H9 (cell line): ENCODE data around the gene ELMO2. TPM values are rescaled to one million over a fixed set of nuclear protein-coding genes. Genes with fewer than 3 reads are reported as not detected.
A peak's percentile ranks its signal among the peaks of the same experiment; 100 is the strongest.

Experiments
- DNase-seq: peaks from one replicate; pipeline ENCODE4 v3.0.0-alpha.2; 2017
- H2AFZ ChIP-seq: one replicate; pipeline ENCODE4 v1.6.1; 2013; ENCODE audit warnings: mild to moderate bottlenecking, low read length, control low read depth, moderate library complexity
- H2AK5ac ChIP-seq: 2 replicates; pipeline ENCODE4 v1.6.1; 2013; ENCODE audit warnings: low read length, control low read depth, mixed read lengths; ENCODE audit not compliant: insufficient read length
- H2BK120ac ChIP-seq: one replicate; pipeline ENCODE4 v1.6.1; 2013; ENCODE audit warnings: low read depth, mild to moderate bottlenecking, low read length, control low read depth, inconsistent platforms; ENCODE audit not compliant: poor library complexity, severe bottlenecking
- H2BK12ac ChIP-seq: 2 replicates; pipeline ENCODE4 v1.6.1; 2013; ENCODE audit warnings: low read length, control low read depth, mixed read lengths, low read depth; ENCODE audit not compliant: insufficient read length
- H2BK15ac ChIP-seq: 2 replicates; pipeline ENCODE4 v1.6.1; 2013; ENCODE audit warnings: low read depth, low read length, control low read depth
- H2BK20ac ChIP-seq: one replicate; pipeline ENCODE4 v1.6.1; 2013; ENCODE audit warnings: low read depth, mild to moderate bottlenecking, low read length, control low read depth, inconsistent platforms; ENCODE audit not compliant: poor library complexity, severe bottlenecking
- H2BK5ac ChIP-seq: 2 replicates; pipeline ENCODE4 v1.6.1; 2013; ENCODE audit warnings: low read length, control low read depth, mixed read lengths; ENCODE audit not compliant: insufficient read length
- H3K14ac ChIP-seq: 2 replicates; pipeline ENCODE4 v1.6.1; 2013; ENCODE audit warnings: low read length, control low read depth; ENCODE audit not compliant: insufficient read depth
- H3K18ac ChIP-seq: 2 replicates; pipeline ENCODE4 v1.6.1; 2013; ENCODE audit warnings: low read depth, mild to moderate bottlenecking, mixed read lengths, low read length, control low read depth; ENCODE audit not compliant: insufficient read length
- H3K23ac ChIP-seq: 2 replicates; pipeline ENCODE4 v1.6.1; 2013; ENCODE audit warnings: low read length, control low read depth, mixed read lengths, low read depth; ENCODE audit not compliant: insufficient read length
- H3K23me2 ChIP-seq: 2 replicates; pipeline ENCODE4 v1.6.1; 2013; ENCODE audit warnings: low read depth, mild to moderate bottlenecking, mixed read lengths, low read length, control low read depth; ENCODE audit not compliant: insufficient read length, poor library complexity, severe bottlenecking
- H3K27ac ChIP-seq: 2 replicates; pipeline ENCODE4 v1.5.1; 2013; ENCODE audit warnings: low read length, control low read depth, mixed read lengths, low read depth; ENCODE audit not compliant: insufficient read length
- H3K27me3 ChIP-seq: 2 replicates; pipeline ENCODE4 v1.6.1; 2013; ENCODE audit warnings: low read length, control low read depth, inconsistent platforms; ENCODE audit not compliant: insufficient read depth
- H3K4ac ChIP-seq: 2 replicates; pipeline ENCODE4 v1.6.1; 2013; ENCODE audit warnings: low read depth, mild to moderate bottlenecking, control low read depth, inconsistent platforms, low read length, moderate library complexity
- H3K4me1 ChIP-seq: 2 replicates; pipeline ENCODE4 v1.6.1; 2013; ENCODE audit warnings: low read length, control low read depth, inconsistent platforms; ENCODE audit not compliant: insufficient read depth
- H3K4me2 ChIP-seq: 2 replicates; pipeline ENCODE4 v1.6.1; 2013; ENCODE audit warnings: low read length, control low read depth, mixed read lengths; ENCODE audit not compliant: insufficient read length, insufficient read depth
- H3K56ac ChIP-seq: 2 replicates; pipeline ENCODE4 v1.6.1; 2013; ENCODE audit warnings: low read depth, mild to moderate bottlenecking, mixed read lengths, low read length, control low read depth; ENCODE audit not compliant: insufficient read length
- H3K79me1 ChIP-seq: 2 replicates; pipeline ENCODE4 v1.6.1; 2013; ENCODE audit warnings: low read depth, mild to moderate bottlenecking, moderate library complexity, low read length, control low read depth, inconsistent platforms; ENCODE audit not compliant: insufficient read depth, poor library complexity, severe bottlenecking
- H3K79me2 ChIP-seq: 2 replicates; pipeline ENCODE4 v1.6.1; 2013; ENCODE audit warnings: low read length, control low read depth, inconsistent platforms; ENCODE audit not compliant: insufficient read depth
- H3K9ac ChIP-seq: 2 replicates; pipeline ENCODE4 v1.6.1; 2013; ENCODE audit warnings: low read length, control low read depth, mixed read lengths; ENCODE audit not compliant: insufficient read length; ENCODE audit errors: extremely low read depth
- H3K9me3 ChIP-seq: one replicate; pipeline ENCODE4 v1.6.1; 2013; ENCODE audit warnings: low read depth, low read length, inconsistent platforms; ENCODE audit not compliant: control insufficient read depth
- H3T11ph ChIP-seq: one replicate; pipeline ENCODE4 v1.6.1; 2013; ENCODE audit warnings: mild to moderate bottlenecking, low read length, control low read depth, inconsistent platforms
- H4K20me1 ChIP-seq: one replicate; pipeline ENCODE4 v1.6.1; 2013; ENCODE audit not compliant: control insufficient read depth, insufficient read length, insufficient read depth
- H4K5ac ChIP-seq: 2 replicates; pipeline ENCODE4 v1.6.1; 2013; ENCODE audit warnings: low read depth, mild to moderate bottlenecking, mixed read lengths, low read length, control low read depth; ENCODE audit not compliant: insufficient read length
- H4K8ac ChIP-seq: replicated peaks from 2 replicates; pipeline ENCODE4 v1.6.1; 2013; ENCODE audit warnings: low read length, control low read depth, mixed read lengths, low read depth; ENCODE audit not compliant: insufficient read length
- H4K91ac ChIP-seq: 2 replicates; pipeline ENCODE4 v1.6.1; 2013; ENCODE audit warnings: low read depth, mild to moderate bottlenecking, moderate library complexity, mixed read lengths, low read length, control low read depth; ENCODE audit not compliant: insufficient read length
- H3K27ac Mint-ChIP-seq, 3 experiments: 2 replicates in 2 of 3; 3 replicates in 1 of 3; pipeline ENCODE4 v1.8.0; 2020 to 2021; ENCODE audit warnings: mixed read lengths in 3 of 3, mild to moderate bottlenecking in 1 of 3, moderate library complexity in 1 of 3
- H3K27me3 Mint-ChIP-seq: 2 replicates; pipeline ENCODE4 v1.8.0; 2021; ENCODE audit warnings: low read depth, mild to moderate bottlenecking, moderate library complexity, mixed read lengths
- H3K36me3 Mint-ChIP-seq, 3 experiments: 2 replicates in 2 of 3; 3 replicates in 1 of 3; pipeline ENCODE4 v1.8.0; 2020 to 2021; ENCODE audit warnings: low read depth in 3 of 3, mixed read lengths in 3 of 3; ENCODE audit not compliant: insufficient read depth in 1 of 3
- H3K4me1 Mint-ChIP-seq, 2 experiments: 2 replicates each; pipeline ENCODE4 v1.8.0; 2020; ENCODE audit warnings: mixed read lengths in 2 of 2
- H3K4me3 Mint-ChIP-seq, 2 experiments: 2 replicates in 1 of 2; 3 replicates in 1 of 2; pipeline ENCODE4 v1.8.0; 2020 to 2021; ENCODE audit warnings: mild to moderate bottlenecking in 2 of 2, mixed read lengths in 2 of 2, moderate library complexity in 1 of 2
- H3K9me3 Mint-ChIP-seq, 2 experiments: 2 replicates in 1 of 2; 3 replicates in 1 of 2; pipeline ENCODE4 v1.8.0; 2020; ENCODE audit warnings: mild to moderate bottlenecking in 2 of 2, mixed read lengths in 2 of 2, moderate library complexity in 1 of 2
- WGBS: extraction: QIAGEN DNeasy Blood & Tissue Kit; methylation state at CpG from one replicate; pipeline ENCODE4 v1.1.7; 2013; ENCODE audit warnings: missing lambda C conversion rate, low lambda C conversion rate, mixed read lengths; ENCODE audit not compliant: insufficient read length; ENCODE audit errors: extremely low coverage; 5-methylcytosine and 5-hydroxymethylcytosine counted together
- total RNA-seq: library from RNA; stranded (reverse); gene quantifications from 2 replicates; pipeline ENCODE4 v1.2.1, GENCODE V29; 2021
- TF ChIP-seq, protein P1 (sequence below): fragments of 200-600 bp; sonication (generic); conservative IDR thresholded peaks from 3 replicates; pipeline ENCODE4 v1.8.0; 2021; ENCODE audit warnings: antibody characterized with exemption, mild to moderate bottlenecking

Gene ELMO2
- total RNA-seq, 1 experiment from 2014 or later, result 32.5 TPM

- Mint-ChIP-seq H3K4me3 (no peak overlapping the region; a peak in 1 of 5 replicates), H3K27me3 (no peaks in the 10 kb centered on the region; the same call in 1 of the 2 replicates), H3K4me1 (peaks cover 13 to 16% of the 10 kb centered on the region in 2 experiments), H3K9me3 (no peaks in the 10 kb centered on the region), H3K36me3 (peaks cover 12 to 45% (median 31%) of the 10 kb centered on the region in 3 experiments; a peak in 6 of 7 replicates), H3K27ac (peak overlapping the region in 1 of 3 experiments; percentile 24; a peak in 2 of 7 replicates)
- no CpG with 5 or more reads among the region's 2 CpGs for WGBS
- TF ChIP-seq, protein P1, sequence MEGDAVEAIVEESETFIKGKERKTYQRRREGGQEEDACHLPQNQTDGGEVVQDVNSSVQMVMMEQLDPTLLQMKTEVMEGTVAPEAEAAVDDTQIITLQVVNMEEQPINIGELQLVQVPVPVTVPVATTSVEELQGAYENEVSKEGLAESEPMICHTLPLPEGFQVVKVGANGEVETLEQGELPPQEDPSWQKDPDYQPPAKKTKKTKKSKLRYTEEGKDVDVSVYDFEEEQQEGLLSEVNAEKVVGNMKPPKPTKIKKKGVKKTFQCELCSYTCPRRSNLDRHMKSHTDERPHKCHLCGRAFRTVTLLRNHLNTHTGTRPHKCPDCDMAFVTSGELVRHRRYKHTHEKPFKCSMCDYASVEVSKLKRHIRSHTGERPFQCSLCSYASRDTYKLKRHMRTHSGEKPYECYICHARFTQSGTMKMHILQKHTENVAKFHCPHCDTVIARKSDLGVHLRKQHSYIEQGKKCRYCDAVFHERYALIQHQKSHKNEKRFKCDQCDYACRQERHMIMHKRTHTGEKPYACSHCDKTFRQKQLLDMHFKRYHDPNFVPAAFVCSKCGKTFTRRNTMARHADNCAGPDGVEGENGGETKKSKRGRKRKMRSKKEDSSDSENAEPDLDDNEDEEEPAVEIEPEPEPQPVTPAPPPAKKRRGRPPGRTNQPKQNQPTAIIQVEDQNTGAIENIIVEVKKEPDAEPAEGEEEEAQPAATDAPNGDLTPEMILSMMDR, result no peak
- Histone ChIP-seq H3K27me3 (no peaks in the 10 kb centered on the region), H3K4me2 (no peak overlapping the region), H3K4ac (no peak overlapping the region), H2BK20ac (no peak overlapping the region), H4K20me1 (no peaks in the 10 kb centered on the region), H3K14ac (no peak overlapping the region), H3K27ac (no peak overlapping the region), H4K5ac (no peak overlapping the region), H2AFZ (no peak overlapping the region), H3K56ac (no peak overlapping the region), H3K9ac (no peak overlapping the region), H3K23ac (no peak overlapping the region), H3K79me1 (no peaks in the 10 kb centered on the region), H2BK5ac (no peak overlapping the region), H2BK120ac (no peak overlapping the region), H3K79me2 (no peaks in the 10 kb centered on the region; the same call in 1 of the 2 replicates), H3K23me2 (peaks cover 4% of the 10 kb centered on the region), H3K9me3 (no peaks in the 10 kb centered on the region), H4K8ac (no peak overlapping the region), H2BK15ac (no peak overlapping the region), H3K18ac (no peak overlapping the region), H4K91ac (no peak overlapping the region), H3K4me1 (no peaks in the 10 kb centered on the region), H2AK5ac (no peak overlapping the region), H2BK12ac (no peak overlapping the region), H3T11ph (no peak overlapping the region)
- DNase-seq, result no peak
Observed at GRCh38 chr20:46361811-46362210, 44.6 kb downstream of the ELMO2 start.
